ENCODE results near the gene MYBPH.

DNA sequence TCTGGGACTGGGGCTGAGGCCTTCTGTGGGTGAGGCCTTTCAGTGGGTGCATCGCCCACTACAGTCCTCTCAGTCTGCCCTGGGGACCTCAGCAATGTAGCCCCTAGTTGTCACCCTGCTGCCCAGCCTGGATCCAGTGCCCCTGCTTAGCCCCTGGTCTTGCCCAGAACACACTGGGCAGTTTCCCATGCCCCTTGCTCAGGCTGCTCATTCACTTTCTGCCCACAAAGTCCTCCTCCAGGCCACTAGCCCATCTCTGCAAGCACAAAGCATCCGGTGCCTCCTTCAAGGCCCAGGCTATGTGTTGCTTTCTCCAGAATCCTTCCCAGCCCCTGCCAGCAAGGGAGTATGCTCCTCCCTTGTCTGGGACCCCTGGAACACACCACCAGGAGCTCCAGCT is 53.5 kb downstream of the MYBPH start:
- no peak for TF ChIP-seq POLR2A (IDR thresholded peaks at IDR 0.05)
- TF ChIP-seq, protein P1, sequence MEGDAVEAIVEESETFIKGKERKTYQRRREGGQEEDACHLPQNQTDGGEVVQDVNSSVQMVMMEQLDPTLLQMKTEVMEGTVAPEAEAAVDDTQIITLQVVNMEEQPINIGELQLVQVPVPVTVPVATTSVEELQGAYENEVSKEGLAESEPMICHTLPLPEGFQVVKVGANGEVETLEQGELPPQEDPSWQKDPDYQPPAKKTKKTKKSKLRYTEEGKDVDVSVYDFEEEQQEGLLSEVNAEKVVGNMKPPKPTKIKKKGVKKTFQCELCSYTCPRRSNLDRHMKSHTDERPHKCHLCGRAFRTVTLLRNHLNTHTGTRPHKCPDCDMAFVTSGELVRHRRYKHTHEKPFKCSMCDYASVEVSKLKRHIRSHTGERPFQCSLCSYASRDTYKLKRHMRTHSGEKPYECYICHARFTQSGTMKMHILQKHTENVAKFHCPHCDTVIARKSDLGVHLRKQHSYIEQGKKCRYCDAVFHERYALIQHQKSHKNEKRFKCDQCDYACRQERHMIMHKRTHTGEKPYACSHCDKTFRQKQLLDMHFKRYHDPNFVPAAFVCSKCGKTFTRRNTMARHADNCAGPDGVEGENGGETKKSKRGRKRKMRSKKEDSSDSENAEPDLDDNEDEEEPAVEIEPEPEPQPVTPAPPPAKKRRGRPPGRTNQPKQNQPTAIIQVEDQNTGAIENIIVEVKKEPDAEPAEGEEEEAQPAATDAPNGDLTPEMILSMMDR (IDR thresholded peaks at IDR 0.05) = no peak

Data from right lobe of liver (tissue), 4 donors.